ENCODE results near the gene ERC2.

DNA sequence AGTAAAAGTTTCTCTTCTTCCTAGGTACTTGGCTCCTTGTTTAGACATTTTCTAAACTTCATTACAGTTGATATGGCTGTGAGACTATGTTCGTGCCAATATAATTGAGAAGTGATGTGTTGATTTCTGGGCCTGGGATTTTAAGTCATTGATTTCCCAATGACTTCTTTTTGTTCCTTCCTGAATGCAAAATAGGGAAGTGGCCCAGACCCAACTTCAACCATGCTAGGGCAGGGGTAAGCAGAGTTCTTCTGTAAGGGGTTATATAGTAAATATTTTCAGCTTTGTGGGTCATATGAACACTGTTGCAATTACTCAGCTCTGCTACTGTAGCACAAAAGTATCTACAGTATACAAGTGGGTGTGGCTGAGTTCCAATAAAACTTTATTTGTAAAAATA, 661.1 kb downstream of the ERC2 start:
- no peak for TF ChIP-seq POLR2A (IDR thresholded peaks at IDR 0.05)
- TF ChIP-seq, protein P1, sequence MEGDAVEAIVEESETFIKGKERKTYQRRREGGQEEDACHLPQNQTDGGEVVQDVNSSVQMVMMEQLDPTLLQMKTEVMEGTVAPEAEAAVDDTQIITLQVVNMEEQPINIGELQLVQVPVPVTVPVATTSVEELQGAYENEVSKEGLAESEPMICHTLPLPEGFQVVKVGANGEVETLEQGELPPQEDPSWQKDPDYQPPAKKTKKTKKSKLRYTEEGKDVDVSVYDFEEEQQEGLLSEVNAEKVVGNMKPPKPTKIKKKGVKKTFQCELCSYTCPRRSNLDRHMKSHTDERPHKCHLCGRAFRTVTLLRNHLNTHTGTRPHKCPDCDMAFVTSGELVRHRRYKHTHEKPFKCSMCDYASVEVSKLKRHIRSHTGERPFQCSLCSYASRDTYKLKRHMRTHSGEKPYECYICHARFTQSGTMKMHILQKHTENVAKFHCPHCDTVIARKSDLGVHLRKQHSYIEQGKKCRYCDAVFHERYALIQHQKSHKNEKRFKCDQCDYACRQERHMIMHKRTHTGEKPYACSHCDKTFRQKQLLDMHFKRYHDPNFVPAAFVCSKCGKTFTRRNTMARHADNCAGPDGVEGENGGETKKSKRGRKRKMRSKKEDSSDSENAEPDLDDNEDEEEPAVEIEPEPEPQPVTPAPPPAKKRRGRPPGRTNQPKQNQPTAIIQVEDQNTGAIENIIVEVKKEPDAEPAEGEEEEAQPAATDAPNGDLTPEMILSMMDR (IDR thresholded peaks at IDR 0.05): no peak
- no peak for TF ChIP-seq EP300 (IDR thresholded peaks at IDR 0.05)

All from upper lobe of left lung (tissue), 4 donors.